ENCODE measurements around the gene GNG7. TPM values are rescaled to one million over a fixed set of nuclear protein-coding genes. Genes with fewer than 3 reads are reported as not detected.
"Not testable (repeated sequence)": the region's sequence is repeated elsewhere in the genome, so short reads cannot be mapped to it uniquely, and the experiment has no call there.

The GNG7 gene
- total RNA-seq, 1 experiment from 2014 or later, result 3.2 TPM

DNA sequence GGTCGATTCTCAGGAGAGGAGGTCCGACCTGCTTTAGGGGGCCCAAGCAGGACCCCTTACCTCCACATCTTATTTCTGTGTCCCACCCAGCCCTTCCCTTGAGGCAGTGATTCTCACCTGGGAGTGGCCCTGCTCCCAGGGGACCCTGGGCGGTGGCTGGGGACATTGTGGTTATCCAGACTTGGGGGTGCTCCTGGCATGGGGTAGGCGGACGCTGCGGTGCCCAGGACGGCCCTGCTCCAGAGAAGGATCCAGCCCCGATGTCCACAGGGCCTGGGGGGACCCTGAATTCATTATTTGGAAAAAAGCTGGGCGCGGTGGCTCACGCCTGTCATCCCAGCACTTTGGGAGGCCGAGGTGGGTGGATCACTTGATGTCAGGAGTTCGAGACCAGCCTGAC is 142.1 kb downstream of the GNG7 start:
- DNase-seq (ENCODE audit: low read depth, low spot score), result no peak
- in situ Hi-C loops (cut with HindIII; ENCODE audit: low pct_unique_long_range_greater_than_20kb, low sequenced_read_pairs), result no loop called here

DNA sequence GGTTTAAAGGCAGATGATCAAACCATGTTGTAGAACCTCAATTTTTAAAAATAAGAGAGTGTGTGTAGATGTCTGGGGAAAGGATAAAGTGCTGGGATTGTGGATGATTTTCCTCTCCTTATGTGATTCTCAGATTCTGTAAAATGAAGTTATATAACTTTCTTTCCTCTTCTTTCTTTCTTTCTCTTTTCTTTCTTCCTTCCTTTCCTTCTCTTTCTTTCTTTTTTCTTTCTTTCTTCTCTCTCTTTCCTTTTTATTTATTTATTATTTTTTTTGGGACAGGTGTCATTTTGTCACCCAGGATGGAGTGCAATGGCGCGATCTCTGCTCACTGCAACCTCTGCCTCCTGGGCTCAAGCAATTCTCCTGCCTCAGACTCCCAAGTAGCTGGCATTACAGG is 144.0 kb downstream of the GNG7 start:
- in situ Hi-C loops (cut with HindIII; ENCODE audit: low pct_unique_long_range_greater_than_20kb, low sequenced_read_pairs), result no loop called here
- DNase-seq (ENCODE audit: low read depth, low spot score), result no peak

DNA sequence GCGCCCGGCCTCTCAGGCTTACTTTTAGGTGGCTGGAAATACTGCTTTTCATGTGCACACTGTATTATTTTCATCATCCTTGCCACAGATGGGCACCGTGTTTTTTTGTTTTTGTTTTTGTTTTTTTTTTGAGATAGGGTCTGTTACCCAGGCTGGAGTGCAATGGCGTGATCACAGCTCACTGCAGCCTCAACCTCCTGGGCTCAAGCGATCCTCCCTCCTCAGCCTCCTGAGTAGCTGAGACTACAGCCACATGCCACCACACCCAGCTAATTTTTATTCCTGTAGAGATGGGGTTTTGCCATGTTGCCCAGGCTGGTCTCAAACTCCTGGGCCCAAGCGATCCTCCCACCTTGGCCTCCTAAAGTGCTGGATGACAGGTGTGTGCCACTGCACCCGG is 144.4 kb downstream of the GNG7 start:
- DNase-seq (ENCODE audit: low read depth, low spot score); in situ Hi-C loops (cut with HindIII; ENCODE audit: low pct_unique_long_range_greater_than_20kb, low sequenced_read_pairs): not testable (repeated sequence)

DNA sequence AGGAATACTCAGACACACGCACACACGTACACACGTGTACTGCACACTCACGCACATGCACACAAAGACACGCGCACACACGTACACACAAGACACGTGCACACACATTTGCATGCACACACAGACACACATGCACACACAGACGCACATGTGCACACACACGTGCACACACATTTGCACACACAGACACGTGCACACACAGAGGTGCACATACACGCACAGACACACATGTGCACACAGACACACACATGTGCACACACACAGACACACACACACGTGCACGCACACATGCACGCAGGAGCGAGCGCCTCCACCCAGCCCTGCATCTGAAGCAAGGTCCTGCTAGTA is 145.4 kb downstream of the GNG7 start:
- in situ Hi-C loops (cut with HindIII; ENCODE audit: low pct_unique_long_range_greater_than_20kb, low sequenced_read_pairs), result no loop called here
- DNase-seq (ENCODE audit: low read depth, low spot score), result no peak

DNA sequence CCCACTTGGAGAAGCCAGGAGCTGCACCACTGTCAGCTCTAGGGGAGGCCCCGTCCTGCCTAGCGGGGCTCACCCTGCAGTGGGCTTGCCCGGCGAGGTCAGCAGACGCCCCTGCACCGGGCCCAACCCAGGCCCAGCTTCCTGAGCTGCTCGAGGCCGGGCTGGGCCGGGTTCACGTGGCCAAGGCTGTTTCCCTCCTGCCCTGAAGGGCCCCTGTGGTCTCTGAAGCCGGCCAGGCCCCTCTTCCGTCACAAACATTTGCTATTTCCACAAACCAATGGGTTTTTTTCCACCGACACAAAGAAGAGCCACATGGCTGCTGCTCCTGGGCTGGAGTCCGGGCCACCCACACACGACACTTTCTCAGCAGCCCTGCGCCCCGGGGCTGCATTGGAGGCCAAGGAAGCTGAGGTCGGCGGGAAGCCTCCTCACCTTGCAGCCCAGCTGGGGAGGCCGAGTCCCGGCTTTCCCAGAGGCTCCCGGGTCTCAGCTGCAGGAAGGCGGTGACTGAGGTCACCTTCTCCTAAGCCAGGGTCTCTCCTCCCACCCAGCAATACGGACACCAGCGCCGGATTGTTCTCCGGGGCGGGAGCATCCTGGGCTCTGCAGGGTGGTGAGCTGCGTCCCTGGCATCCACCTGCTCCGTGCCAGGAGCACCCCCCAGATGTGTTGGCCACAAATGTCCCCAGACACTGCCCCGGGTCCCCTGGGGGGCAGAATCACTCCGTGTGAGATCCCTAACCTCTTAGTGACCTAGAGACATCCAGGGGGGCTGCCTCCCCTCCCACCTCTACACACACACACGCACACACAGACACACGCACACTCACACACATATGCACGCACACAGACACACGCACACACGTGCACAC is 146.0 kb downstream of the GNG7 start:
- in situ Hi-C loops (cut with HindIII; ENCODE audit: low pct_unique_long_range_greater_than_20kb, low sequenced_read_pairs), result no loop called here
- DNase-seq (ENCODE audit: low read depth, low spot score), result no peak

DNA sequence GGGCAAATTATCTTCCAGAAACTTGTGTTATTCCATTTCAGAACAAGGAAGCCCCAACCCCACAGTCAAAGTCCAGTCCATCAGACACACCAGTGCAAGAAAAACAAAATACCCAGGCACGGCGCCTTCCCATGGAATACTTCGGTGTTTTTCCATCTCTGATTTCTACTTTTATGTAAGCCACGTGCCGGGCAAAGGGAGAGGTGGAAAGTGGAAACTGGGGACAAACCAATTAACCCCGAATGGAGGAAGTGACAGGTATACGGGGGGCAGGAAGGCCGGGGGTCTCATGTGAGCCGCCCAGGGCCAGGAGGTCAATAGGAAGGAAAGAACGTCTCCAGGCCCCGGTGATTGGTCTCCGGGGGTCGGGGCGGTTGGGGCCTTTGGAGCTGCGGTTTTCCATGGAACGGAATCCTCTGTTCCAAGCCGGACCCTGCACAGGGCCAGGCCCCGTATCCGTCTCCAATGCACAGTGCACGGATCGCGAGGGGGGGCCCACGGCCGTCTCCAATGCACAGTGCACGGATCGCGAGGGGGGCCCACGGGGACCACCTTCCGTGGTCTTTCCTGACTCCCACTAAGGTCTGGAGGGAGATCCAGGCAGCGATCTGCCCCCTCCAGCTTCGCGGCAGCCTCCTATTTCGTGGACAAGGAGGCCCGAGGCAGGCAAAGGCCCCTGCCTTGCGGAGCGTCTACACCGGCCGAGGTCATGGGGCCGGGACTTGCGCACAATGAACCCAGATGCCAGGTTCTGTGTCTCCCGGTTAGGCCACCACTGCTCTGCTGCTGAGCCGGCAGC is 146.9 kb downstream of the GNG7 start:
- DNase-seq (ENCODE audit: low read depth, low spot score), result no peak
- in situ Hi-C loops (cut with HindIII; ENCODE audit: low pct_unique_long_range_greater_than_20kb, low sequenced_read_pairs), result no loop called here

DNA sequence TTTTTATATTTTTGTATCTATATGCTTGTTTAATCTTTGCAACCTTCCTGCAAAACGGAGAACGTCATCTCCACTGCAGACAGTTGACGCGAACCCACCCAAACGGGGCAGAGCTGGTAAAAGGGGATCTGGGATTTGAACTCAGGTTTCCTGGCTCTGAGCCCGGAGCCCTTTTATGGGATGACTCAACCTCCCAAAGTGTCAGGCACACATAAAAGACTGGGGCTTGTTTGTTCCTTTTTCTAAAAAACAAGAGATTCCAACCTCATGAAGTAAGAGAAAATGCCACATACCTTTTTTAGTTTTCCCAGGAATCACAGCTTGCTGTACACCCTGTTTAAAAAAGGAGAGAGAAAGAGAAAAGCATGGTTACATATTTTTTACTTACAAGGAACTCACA is 147.6 kb downstream of the GNG7 start:
- DNase-seq (ENCODE audit: low read depth, low spot score), result no peak
- in situ Hi-C loops (cut with HindIII; ENCODE audit: low pct_unique_long_range_greater_than_20kb, low sequenced_read_pairs), result no loop called here

DNA sequence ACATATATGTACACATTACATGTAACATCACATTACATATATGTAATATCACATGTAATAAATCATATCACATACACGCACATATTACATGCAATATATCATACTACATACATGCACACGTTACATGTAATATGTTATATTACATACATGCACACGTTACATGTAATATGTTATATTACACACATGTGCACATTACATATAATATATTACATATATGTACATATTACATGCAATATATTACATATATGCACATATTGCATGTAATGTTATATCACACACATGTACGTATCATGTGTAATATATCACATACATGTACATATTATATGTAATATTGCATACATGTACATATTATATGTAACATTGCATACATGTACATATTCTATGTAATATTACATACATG is 149.0 kb downstream of the GNG7 start:
- in situ Hi-C loops (cut with HindIII; ENCODE audit: low pct_unique_long_range_greater_than_20kb, low sequenced_read_pairs), result no loop called here
- no peak for DNase-seq (ENCODE audit: low read depth, low spot score)

DNA sequence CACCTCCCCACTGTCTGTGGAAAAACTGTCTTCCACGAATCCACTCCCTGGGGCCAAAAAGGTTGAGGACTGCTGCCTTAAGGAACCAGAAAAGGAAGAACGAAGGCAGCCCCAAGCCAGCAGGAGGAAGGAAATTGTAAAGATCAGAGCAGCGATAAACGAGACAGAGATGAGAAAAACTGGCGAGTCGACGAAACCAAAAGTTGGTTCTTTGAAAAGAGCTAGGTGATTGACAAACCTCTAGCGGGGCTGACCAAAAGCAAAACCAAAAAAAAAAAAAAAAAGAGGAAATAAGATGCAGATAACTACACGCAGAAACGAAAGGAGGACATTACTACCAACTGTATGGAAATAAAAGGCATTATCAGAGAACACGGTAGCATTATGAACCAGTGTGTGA is 149.6 kb downstream of the GNG7 start:
- DNase-seq (ENCODE audit: low read depth, low spot score), result no peak
- in situ Hi-C loops (cut with HindIII; ENCODE audit: low pct_unique_long_range_greater_than_20kb, low sequenced_read_pairs), result no loop called here

DNA sequence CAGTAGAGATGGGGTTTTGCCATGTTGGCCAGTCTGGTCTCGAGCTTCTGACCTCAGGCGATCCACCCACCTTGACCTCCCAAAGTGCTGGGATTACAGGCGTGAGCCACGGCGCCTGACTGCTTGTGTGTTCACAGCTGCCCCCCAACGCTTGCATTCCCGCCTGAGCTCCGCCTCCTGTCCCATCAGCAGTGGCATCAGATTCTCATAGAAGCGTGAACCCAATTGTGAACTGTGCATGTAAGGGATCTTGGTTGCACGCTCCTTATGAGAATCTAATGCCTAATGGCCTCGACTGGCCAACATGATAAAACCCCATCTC is 150.7 kb downstream of the GNG7 start:
- in situ Hi-C loops (cut with HindIII; ENCODE audit: low pct_unique_long_range_greater_than_20kb, low sequenced_read_pairs), result no loop called here
- no peak for DNase-seq (ENCODE audit: low read depth, low spot score)

DNA sequence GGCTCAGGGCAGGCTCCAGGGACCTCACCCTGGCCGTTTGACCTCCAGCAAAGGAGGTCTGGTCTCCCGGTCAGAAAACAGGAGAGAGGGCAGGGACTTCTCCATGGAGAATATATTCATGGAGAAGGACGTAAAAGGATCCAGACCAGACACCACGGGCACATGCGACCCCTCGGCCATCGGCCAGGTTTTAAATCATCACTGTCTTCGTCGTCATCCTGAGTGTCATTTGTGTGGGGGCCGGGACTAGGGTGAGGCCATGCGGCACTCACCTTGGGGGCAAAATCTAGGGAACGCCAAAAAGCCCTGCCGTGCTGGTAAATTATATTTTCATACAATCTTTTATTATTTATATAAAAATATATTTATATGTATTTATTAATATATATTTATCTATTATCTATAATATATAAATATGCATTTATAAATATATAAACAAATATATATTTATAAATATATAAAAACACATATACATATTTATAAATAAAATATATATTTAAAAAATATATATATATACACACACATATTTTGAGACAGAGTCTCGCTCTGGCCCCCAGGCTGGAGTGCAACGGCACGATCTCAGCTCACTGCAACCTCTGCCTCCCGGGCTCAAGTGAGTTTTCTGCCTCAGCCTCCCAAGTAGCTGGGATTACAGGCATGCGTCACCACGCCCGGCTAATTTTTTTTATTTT is 151.2 kb downstream of the GNG7 start:
- in situ Hi-C loops (cut with HindIII; ENCODE audit: low pct_unique_long_range_greater_than_20kb, low sequenced_read_pairs), result no loop called here

DNA sequence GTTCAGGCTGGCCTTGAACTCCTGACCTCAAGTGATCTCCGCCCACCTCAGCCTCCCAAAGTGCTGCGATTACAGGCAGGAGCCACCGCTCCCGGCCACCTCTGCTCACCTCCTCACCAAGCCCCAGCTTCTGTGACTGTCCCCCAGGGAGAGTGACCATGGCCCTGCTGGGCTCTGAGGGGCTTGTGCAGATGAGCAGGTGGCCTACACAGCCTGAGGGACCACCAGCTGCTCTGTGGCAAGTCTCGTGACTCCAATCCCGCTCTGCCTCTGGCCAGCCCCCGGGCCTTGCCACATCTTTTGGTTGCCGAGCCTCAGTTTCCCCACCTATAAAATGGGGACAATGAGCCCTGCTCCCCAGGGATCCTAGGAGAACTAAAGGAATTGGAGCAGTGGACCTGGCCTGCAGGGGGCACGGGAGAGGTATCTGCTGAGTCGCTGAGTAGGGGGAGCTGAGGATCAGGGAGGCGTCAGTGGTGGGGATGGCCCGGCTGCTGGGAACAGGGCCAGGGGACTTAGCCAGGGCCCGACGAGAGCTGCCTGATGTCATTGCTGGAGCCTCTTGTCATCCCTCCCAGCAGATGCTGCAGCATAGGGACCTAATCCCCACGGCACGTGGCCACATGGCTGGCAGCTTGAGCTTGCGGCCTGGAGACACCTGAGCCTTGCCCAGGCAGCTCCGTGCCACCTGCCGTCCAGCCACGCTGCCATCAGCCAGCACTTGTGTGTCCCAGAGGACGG is 151.9 kb downstream of the GNG7 start:
- DNase-seq (ENCODE audit: low read depth, low spot score), result no peak
- in situ Hi-C loops (cut with HindIII; ENCODE audit: low pct_unique_long_range_greater_than_20kb, low sequenced_read_pairs), result no loop called here

More for the DNA sequence above, 151.2 kb downstream of the GNG7 start:
- DNase-seq (ENCODE audit: low read depth, low spot score), result no peak

DNA sequence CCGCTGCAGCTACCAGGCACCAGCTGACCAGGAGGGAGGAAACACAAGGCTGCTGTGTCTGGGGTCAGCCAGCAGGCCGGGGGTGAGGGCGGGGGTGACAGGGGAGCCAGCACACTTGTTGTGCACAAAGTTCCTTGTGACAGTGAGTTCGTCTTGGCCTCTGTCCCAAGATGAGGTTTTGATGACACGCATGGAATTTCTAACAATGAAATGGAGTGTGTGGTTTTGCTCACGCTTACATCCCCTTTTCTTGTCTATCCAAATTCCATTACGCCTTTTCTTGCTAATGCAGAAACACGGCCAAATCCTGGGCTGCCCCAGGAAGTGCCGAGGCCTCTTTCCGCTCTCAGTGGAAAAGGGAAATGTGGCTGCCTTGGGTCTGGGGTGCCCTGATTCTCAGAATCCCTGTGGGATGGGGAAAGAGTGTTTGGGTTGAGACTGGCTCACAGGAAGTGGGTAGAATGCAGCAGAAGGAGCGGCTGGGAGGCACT is 152.7 kb downstream of the GNG7 start:
- peak; percentile 79 for DNase-seq (ENCODE audit: low read depth, low spot score)
- in situ Hi-C loops (cut with HindIII; ENCODE audit: low pct_unique_long_range_greater_than_20kb, low sequenced_read_pairs), result no loop called here

DNA sequence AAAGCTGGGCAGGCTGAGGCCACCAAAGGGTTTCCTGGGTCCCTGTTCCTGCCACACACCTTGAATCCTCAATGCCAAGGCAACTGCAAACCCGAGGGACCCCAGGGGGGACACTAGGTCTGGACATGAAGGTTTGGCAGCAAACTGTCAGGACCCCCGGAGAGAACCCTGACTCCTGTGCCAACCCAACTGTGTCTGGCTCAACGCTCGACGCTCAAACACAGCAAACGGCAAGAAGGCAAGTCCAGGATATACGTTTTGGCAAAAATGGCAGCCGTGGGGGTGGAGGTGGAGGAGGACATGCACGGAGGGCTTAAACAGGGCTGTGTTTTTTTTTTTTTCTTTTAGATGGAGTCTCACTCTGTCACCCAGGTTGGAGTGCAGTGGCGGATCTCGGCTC is 153.5 kb downstream of the GNG7 start:
- in situ Hi-C loops (cut with HindIII; ENCODE audit: low pct_unique_long_range_greater_than_20kb, low sequenced_read_pairs), result no loop called here
- no peak for DNase-seq (ENCODE audit: low read depth, low spot score)

DNA sequence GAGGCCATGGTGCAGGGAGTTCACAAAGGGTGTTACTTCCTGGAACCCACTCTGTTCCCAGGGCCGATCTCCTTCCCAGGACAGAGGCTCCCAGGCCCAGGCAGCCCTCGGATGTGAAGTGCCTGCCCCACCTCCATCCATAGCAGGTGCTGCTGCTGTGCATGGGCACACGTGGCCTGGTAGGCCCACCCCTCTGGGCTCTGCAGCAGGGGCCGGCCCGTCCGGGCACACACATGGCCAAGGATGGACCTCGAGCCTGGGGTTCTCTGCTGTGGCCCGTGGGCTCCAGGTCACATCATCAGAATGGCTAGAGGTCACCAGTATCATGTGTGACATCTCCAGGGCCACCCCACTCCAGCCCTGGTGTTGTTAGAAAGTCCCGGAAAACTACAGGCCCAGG is 154.8 kb downstream of the GNG7 start:
- DNase-seq (ENCODE audit: low read depth, low spot score), result no peak
- in situ Hi-C loops (cut with HindIII; ENCODE audit: low pct_unique_long_range_greater_than_20kb, low sequenced_read_pairs), result no loop called here

DNA sequence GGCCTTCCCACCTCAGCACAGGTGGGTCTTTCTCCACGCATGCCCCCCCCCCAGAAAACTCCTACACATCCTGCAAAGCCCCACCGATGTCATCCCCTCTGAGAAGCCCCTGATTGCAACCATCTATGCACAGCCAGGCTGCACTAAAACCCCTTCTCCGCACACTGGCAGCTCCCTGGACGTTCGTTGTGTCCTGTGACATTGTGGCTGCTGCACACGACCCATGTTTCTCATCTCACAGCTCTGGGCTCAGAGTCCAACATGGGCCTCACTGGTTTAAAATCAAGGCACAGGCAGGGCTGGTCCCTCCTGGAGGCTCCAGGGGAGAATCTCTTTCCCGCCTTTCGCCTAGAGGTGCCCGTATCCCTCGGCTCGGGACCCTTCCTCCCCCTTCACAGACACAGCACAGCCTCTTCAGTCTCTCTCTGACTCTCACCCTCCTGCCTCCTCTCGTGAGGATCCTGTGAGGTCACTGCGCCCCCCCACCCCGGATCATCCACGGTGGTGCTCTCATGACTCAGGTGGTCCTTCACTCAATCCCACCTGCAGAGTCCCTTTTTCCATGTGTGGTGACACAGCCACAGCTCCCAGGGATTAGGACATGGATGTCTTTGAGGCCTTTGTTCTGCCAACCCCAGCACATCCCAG is 155.3 kb downstream of the GNG7 start:
- DNase-seq (ENCODE audit: low read depth, low spot score), result no peak
- in situ Hi-C loops (cut with HindIII; ENCODE audit: low pct_unique_long_range_greater_than_20kb, low sequenced_read_pairs), result no loop called here

Data from SK-MEL-5 (cell line).